GM18951 (cell line): ENCODE results near the gene SLC6A9.

ENCODE experiments used
- POLR2A ChIP-seq: IDR thresholded peaks from 4 replicates; pipeline ENCODE4 v1.6.1; 2011; ENCODE audit warnings: mild to moderate bottlenecking; ENCODE audit not compliant: insufficient read length, insufficient read depth; ENCODE audit errors: extremely low read depth
- in situ Hi-C: fragments of 300-500 bp; cut with MboI; formaldehyde crosslinking; loops from one replicate; pipeline ENCODE4 v1.12.0; 2022; ENCODE audit warnings: low sequenced_read_pairs, mixed read lengths, inconsistent platforms; ENCODE audit not compliant: unreplicated experiment

Gene SLC6A9

GRCh38 chr1:44040846-44041245 is 9.6 kb upstream of the SLC6A9 start:
- in situ Hi-C loops, result loop anchor here (25.0 kb wide), 1 partner anchor 504 kb away; the partner anchor contains the start of gene PTPRF
- no peak for TF ChIP-seq POLR2A

GRCh38 chr1:44040418-44040817 is 9.2 kb upstream of the SLC6A9 start:
- in situ Hi-C loops, result loop anchor here (25.0 kb wide), 1 partner anchor 503 kb away; the partner anchor contains the start of gene PTPRF

GRCh38 chr1:44038876-44039657 is 7.8 kb upstream of the SLC6A9 start:
- no peak for TF ChIP-seq POLR2A
- in situ Hi-C loops, result loop anchor here (25.0 kb wide), 1 partner anchor 502 kb away; the partner anchor contains the start of gene PTPRF

More at GRCh38 chr1:44040418-44040817, 9.2 kb upstream of the SLC6A9 start:
- TF ChIP-seq POLR2A, result no peak

- in situ Hi-C loops, result loop anchor here (25.0 kb wide), 1 partner anchor 500 kb away; the partner anchor contains the start of gene PTPRF
- no peak for TF ChIP-seq POLR2A
Measured at GRCh38 chr1:44037154-44037553, 5.9 kb upstream of the SLC6A9 start.

- in situ Hi-C loops, result loop anchor here (25.0 kb wide), 1 partner anchor 499 kb away; the partner anchor contains the start of gene PTPRF
- no peak for TF ChIP-seq POLR2A
Measured at GRCh38 chr1:44036409-44037139, 5.3 kb upstream of the SLC6A9 start.

GRCh38 chr1:44035726-44036408 is 4.6 kb upstream of the SLC6A9 start:
- in situ Hi-C loops, result loop anchor here (25.0 kb wide), 1 partner anchor 499 kb away; the partner anchor contains the start of gene PTPRF

GRCh38 chr1:44034976-44035716 is 3.9 kb upstream of the SLC6A9 start:
- in situ Hi-C loops, result loop anchor here (25.0 kb wide), 1 partner anchor 498 kb away; the partner anchor contains the start of gene PTPRF
- no peak for TF ChIP-seq POLR2A

More at GRCh38 chr1:44035726-44036408, 4.6 kb upstream of the SLC6A9 start:
- no peak for TF ChIP-seq POLR2A

- no peak for TF ChIP-seq POLR2A
Measured at GRCh38 chr1:44034423-44034822, 3.2 kb upstream of the SLC6A9 start.

GRCh38 chr1:44033756-44034155 is 2.5 kb upstream of the SLC6A9 start:
- TF ChIP-seq POLR2A, result no peak

More at GRCh38 chr1:44034423-44034822, 3.2 kb upstream of the SLC6A9 start:
- in situ Hi-C loops, result loop anchor here (25.0 kb wide), 1 partner anchor 497 kb away; the partner anchor contains the start of gene PTPRF

GRCh38 chr1:44033041-44033575 is 1.8 kb upstream of the SLC6A9 start:
- in situ Hi-C loops, result loop anchor here (25.0 kb wide), 1 partner anchor 496 kb away; the partner anchor contains the start of gene PTPRF
- TF ChIP-seq POLR2A, result no peak

More at GRCh38 chr1:44033756-44034155, 2.5 kb upstream of the SLC6A9 start:
- in situ Hi-C loops, result loop anchor here (25.0 kb wide), 1 partner anchor 496 kb away; the partner anchor contains the start of gene PTPRF

- in situ Hi-C loops, result loop anchor here (25.0 kb wide), 1 partner anchor 495 kb away; the partner anchor contains the start of gene PTPRF
- no peak for TF ChIP-seq POLR2A
Measured at GRCh38 chr1:44032170-44032790, 1.0 kb upstream of the SLC6A9 start.
